AG09309 (cell line): ENCODE measurements around the gene TBX5.

ENCODE experiments used
- DNase-seq: peaks from one replicate; pipeline ENCODE4 v3.0.0-alpha.2; 2010; ENCODE audit warnings: low read depth
- H3K4me3 ChIP-seq: 2 replicates; pipeline ENCODE4 v1.5.1; 2011; ENCODE audit warnings: mild to moderate bottlenecking, low read depth, low read length, moderate library complexity; ENCODE audit not compliant: control insufficient read depth
- CTCF ChIP-seq: IDR thresholded peaks from 2 replicates; pipeline ENCODE4 v1.5.1; 2011; ENCODE audit warnings: mild to moderate bottlenecking, low read depth, low read length, inconsistent platforms; ENCODE audit not compliant: insufficient read depth, control insufficient read depth; ENCODE audit errors: missing control alignments

Gene TBX5

GRCh38 chr12:114406316-114406983, 506 bp upstream of the TBX5 start:
- peak overlapping the region; percentile 78 for H3K4me3 ChIP-seq
- TF ChIP-seq CTCF = no peak
- DNase-seq = no peak

GRCh38 chr12:114404926-114405518, 922 bp downstream of the TBX5 start:
- DNase-seq = no peak
- TF ChIP-seq CTCF = no peak
- H3K4me3 ChIP-seq = peak overlapping the region; percentile 78

- DNase-seq = no peak
- no peak for TF ChIP-seq CTCF
- H3K4me3 ChIP-seq = peak overlapping the region; percentile 78
These were observed 1.6 kb downstream of the TBX5 start for GRCh38 chr12:114404083-114404925.

- no peak for DNase-seq
- peak overlapping the region; percentile 78 for H3K4me3 ChIP-seq
- TF ChIP-seq CTCF = no peak
These were observed 2.3 kb downstream of the TBX5 start for GRCh38 chr12:114403690-114404066.

GRCh38 chr12:114403011-114403689, 2.8 kb downstream of the TBX5 start:
- peak; percentile 57 for TF ChIP-seq CTCF
- no peak for DNase-seq
- H3K4me3 ChIP-seq = peak overlapping the region; percentile 78

GRCh38 chr12:114402084-114402717, 3.7 kb downstream of the TBX5 start:
- no peak for DNase-seq
- peak overlapping the region; percentile 12 for H3K4me3 ChIP-seq
- TF ChIP-seq CTCF = no peak
